OCI-LY3 (cell line): Measurements from ENCODE around the gene PEAK1.

ENCODE experiments used
- H2AFZ ChIP-seq: fragments of 200-600, 300-600 bp; shearing (Covaris generic); 2 replicates; pipeline ENCODE4 v1.6.0; 2014; ENCODE audit warnings: antibody characterized with exemption, low read depth, low read length
- H3K27ac ChIP-seq: fragments of 200-600, 300-600 bp; sonication (generic); 2 replicates; pipeline ENCODE4 v1.5.1; 2014; ENCODE audit warnings: mild to moderate bottlenecking, low read length, moderate library complexity, mixed read lengths
- H3K27me3 ChIP-seq: fragments of 200-600, 300-600 bp; sonication (generic); 2 replicates; pipeline ENCODE4 v1.6.1; 2014; ENCODE audit warnings: low read depth, low read length, mixed read lengths
- H3K36me3 ChIP-seq: fragments of 200-600, 300-600 bp; sonication (generic); replicated peaks from 2 replicates; pipeline ENCODE3; 2014; ENCODE audit warnings: low read depth, low read length, mixed read lengths
- H3K4me1 ChIP-seq: fragments of 300-600, 200-600 bp; sonication (generic); 2 replicates; pipeline ENCODE4 v1.6.1; 2014; ENCODE audit warnings: low read length, mixed read lengths
- H3K4me2 ChIP-seq: fragments of 200-600, 300-600 bp; sonication (generic); 2 replicates; pipeline ENCODE4 v1.6.1; 2014; ENCODE audit warnings: low read length, mixed read lengths
- H3K4me3 ChIP-seq: fragments of 300-600, 200-600 bp; sonication (generic); 2 replicates; pipeline ENCODE4 v1.5.1; 2014; ENCODE audit warnings: antibody characterized with exemption, mild to moderate bottlenecking, low read length, moderate library complexity
- H3K79me2 ChIP-seq: fragments of 300-600, 200-600 bp; shearing (Covaris generic); 2 replicates; pipeline ENCODE4 v1.6.1; 2014; ENCODE audit warnings: mild to moderate bottlenecking, low read length, mixed read lengths
- H3K9ac ChIP-seq: fragments of 300-600, 200-600 bp; shearing (Covaris generic); 2 replicates; pipeline ENCODE4 v1.6.0; 2014; ENCODE audit warnings: mild to moderate bottlenecking, low read length, moderate library complexity
- H3K9me3 ChIP-seq: fragments of 200-600, 300-600 bp; shearing (Covaris generic); 2 replicates; pipeline ENCODE4 v1.6.1; 2014; ENCODE audit warnings: low read length, mixed read lengths; ENCODE audit not compliant: insufficient read depth
- H4K20me1 ChIP-seq: fragments of 200-600, 300-600 bp; sonication (generic); 2 replicates; pipeline ENCODE4 v1.6.1; 2016; ENCODE audit warnings: low read length, mixed read lengths; ENCODE audit not compliant: insufficient read depth
- EZH2phosphoT487 ChIP-seq: fragments of 200-600 bp; shearing (Covaris generic); IDR thresholded peaks from 2 replicates; pipeline ENCODE4 v1.6.1; 2018; ENCODE audit warnings: antibody characterized with exemption, mixed run types, low read depth
- TF ChIP-seq, protein P1 (sequence below): fragments of 200-600, 300-600 bp; sonication (generic); IDR thresholded peaks from 2 replicates; pipeline ENCODE4 v1.5.1; 2014; ENCODE audit warnings: antibody characterized with exemption, low read length, low read depth

The PEAK1 gene

DNA sequence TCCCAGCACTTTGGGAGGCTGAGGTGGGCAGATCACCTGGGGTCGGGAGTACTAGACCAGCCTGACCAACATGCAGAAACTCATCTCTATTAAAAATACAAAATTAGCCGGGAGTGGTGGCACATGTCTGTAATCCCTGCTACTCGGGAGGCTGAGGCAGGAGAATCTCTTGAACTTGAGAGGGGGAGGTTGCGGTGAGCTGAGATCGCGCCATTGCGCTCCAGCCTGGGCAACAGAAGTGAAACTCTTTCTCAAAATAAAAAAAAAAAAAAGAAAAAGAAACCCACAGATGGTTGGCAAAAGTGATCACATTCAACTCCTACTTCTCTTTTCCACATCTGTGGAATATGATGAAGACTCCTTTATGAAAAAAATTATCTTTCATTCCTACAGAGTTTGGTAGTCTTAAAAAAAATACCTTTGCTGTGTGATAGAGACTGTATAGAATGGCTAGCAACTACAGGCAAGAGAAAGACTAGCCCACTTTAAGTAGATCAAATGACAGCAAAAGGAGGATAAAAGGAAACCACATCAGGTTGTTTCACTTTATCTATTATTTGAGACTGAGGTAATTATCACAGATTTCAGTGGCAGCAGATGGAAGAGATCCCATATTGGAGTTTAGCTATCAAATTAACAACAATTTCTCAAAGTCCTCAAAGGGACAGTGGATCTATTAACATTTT, 176.0 kb downstream of the PEAK1 start:
- Histone ChIP-seq H3K9me3 (no peaks in the 10 kb centered on the region), H3K4me1 (peaks cover 7% of the 10 kb centered on the region; the same call in 1 of the 2 replicates), H3K4me2 (no peak overlapping the region), H4K20me1 (no peaks in the 10 kb centered on the region), H3K79me2 (no peaks in the 10 kb centered on the region), H3K4me3 (no peak overlapping the region), H3K9ac (no peak overlapping the region), H2AFZ (no peak overlapping the region), H3K27ac (no peak overlapping the region), H3K27me3 (no peaks in the 10 kb centered on the region), H3K36me3 (peaks cover 2% of the 10 kb centered on the region)
- TF ChIP-seq, protein P1, sequence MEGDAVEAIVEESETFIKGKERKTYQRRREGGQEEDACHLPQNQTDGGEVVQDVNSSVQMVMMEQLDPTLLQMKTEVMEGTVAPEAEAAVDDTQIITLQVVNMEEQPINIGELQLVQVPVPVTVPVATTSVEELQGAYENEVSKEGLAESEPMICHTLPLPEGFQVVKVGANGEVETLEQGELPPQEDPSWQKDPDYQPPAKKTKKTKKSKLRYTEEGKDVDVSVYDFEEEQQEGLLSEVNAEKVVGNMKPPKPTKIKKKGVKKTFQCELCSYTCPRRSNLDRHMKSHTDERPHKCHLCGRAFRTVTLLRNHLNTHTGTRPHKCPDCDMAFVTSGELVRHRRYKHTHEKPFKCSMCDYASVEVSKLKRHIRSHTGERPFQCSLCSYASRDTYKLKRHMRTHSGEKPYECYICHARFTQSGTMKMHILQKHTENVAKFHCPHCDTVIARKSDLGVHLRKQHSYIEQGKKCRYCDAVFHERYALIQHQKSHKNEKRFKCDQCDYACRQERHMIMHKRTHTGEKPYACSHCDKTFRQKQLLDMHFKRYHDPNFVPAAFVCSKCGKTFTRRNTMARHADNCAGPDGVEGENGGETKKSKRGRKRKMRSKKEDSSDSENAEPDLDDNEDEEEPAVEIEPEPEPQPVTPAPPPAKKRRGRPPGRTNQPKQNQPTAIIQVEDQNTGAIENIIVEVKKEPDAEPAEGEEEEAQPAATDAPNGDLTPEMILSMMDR = no peak
- TF ChIP-seq EZH2phosphoT487 = no peak

DNA sequence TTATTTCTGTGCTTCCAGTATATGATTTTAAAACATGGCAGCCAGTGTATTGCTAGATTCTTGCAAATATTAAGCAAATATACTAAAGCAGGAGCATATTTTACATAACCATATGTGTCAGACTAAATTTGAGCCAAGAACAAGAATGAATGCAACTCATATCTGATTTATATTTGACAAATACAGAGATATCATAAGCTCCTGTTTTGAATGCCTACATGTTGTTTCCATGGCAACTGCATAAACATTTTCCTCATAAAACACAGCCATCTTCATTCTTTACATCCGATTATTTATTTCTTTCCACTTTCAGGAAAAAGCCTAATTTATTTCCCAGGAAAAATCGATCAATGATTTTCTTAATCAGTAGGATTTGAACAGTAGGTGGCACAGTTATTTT, 176.8 kb downstream of the PEAK1 start:
- Histone ChIP-seq H3K4me1 (peaks cover 7% of the 10 kb centered on the region; the same call in 1 of the 2 replicates), H2AFZ (no peak overlapping the region), H3K79me2 (no peaks in the 10 kb centered on the region), H4K20me1 (no peaks in the 10 kb centered on the region), H3K9me3 (no peaks in the 10 kb centered on the region), H3K4me3 (no peak overlapping the region), H3K4me2 (no peak overlapping the region), H3K9ac (no peak overlapping the region), H3K27me3 (no peaks in the 10 kb centered on the region), H3K27ac (no peak overlapping the region), H3K36me3 (peaks cover 2% of the 10 kb centered on the region)
- TF ChIP-seq EZH2phosphoT487 = no peak
- TF ChIP-seq, protein P1 = no peak

DNA sequence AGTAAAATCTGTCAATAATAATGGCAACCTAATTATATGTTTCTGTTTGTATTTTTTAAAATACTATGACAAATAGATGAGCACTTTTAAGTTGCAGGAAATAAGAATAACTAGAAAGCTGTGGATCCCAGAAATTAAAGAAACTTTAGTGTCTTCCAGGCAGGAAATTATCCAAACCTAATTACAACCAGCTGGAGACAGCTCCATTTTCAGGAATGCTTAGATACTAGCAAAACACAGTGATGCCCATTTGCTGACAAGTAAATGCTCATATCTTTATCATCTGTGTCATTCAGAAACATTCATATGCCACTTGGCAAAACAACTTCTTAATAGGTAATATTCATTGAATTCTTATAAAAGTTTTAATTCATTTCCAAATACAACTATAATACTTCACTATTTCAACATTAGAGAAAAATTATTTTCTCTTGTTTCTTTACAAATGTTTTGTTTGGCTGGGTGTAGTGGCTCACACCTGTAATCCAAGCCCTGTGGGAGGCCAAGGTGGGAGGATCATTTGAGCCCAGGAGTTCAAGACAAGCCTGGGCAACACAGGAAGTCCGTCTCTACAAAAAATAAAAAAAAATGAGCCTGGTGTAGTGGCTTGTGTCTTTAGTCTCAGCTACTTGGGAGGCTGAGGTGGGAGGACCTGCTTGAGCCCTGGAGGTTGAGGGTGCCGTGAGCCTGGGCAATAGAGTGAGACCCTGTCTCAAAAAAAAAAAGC, 179.9 kb downstream of the PEAK1 start:
- TF ChIP-seq, protein P1 = no peak
- no peak for TF ChIP-seq EZH2phosphoT487
- H3K27me3 ChIP-seq = no peaks in the 10 kb centered on the region
- H2AFZ ChIP-seq = no peak overlapping the region
- no peak overlapping the region for H3K9ac ChIP-seq
- no peak overlapping the region for H3K4me3 ChIP-seq
- no peaks in the 10 kb centered on the region for H3K79me2 ChIP-seq
- no peaks in the 10 kb centered on the region for H4K20me1 ChIP-seq
- H3K4me1 ChIP-seq = peaks cover 7% of the 10 kb centered on the region; the same call in 1 of the 2 replicates
- H3K4me2 ChIP-seq = no peak overlapping the region
- peaks cover 11% of the 10 kb centered on the region for H3K36me3 ChIP-seq
- no peaks in the 10 kb centered on the region for H3K9me3 ChIP-seq
- H3K27ac ChIP-seq = no peak overlapping the region

DNA sequence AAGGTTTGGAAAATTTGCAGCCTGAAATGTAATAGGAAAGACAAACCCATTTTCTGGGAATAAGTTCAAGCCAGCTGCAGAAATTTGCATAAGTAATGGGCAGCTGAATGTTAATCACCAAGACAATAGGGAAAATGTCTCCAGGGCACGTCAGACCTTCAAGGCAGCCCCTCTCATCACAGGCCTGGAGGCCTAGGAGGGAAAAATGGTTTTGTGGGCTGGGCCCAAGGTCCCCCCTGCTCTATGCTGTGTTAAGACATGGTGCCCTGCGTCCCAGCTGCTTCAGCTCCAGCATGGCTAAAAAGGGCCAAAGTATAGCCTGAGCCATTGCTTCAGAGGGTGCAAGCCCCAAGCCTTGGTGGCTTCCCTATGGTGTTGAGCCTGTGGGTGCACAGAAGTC, 184.3 kb downstream of the PEAK1 start:
- H3K27me3 ChIP-seq = no peaks in the 10 kb centered on the region
- H3K9ac ChIP-seq = no peak overlapping the region
- H3K4me2 ChIP-seq = no peak overlapping the region
- H3K36me3 ChIP-seq = peaks cover 8% of the 10 kb centered on the region
- H3K4me1 ChIP-seq = no peaks in the 10 kb centered on the region
- no peaks in the 10 kb centered on the region for H4K20me1 ChIP-seq
- H3K79me2 ChIP-seq = no peaks in the 10 kb centered on the region
- TF ChIP-seq, protein P1 = no peak
- TF ChIP-seq EZH2phosphoT487 = no peak
- H3K27ac ChIP-seq = no peak overlapping the region
- H2AFZ ChIP-seq = no peak overlapping the region
- H3K4me3 ChIP-seq = no peak overlapping the region
- H3K9me3 ChIP-seq = no peaks in the 10 kb centered on the region
